GM19099 (cell line): ENCODE data around the gene FRS3.

Experiments used
- POLR2A ChIP-seq: IDR thresholded peaks from 3 replicates; pipeline ENCODE4 v1.6.1; 2011; ENCODE audit warnings: low read depth; ENCODE audit not compliant: insufficient read length; ENCODE audit errors: extremely low read depth

The FRS3 gene

GRCh38 chr6:41741625-41742490 is 37.8 kb downstream of the FRS3 start:
- no peak for TF ChIP-seq POLR2A

DNA sequence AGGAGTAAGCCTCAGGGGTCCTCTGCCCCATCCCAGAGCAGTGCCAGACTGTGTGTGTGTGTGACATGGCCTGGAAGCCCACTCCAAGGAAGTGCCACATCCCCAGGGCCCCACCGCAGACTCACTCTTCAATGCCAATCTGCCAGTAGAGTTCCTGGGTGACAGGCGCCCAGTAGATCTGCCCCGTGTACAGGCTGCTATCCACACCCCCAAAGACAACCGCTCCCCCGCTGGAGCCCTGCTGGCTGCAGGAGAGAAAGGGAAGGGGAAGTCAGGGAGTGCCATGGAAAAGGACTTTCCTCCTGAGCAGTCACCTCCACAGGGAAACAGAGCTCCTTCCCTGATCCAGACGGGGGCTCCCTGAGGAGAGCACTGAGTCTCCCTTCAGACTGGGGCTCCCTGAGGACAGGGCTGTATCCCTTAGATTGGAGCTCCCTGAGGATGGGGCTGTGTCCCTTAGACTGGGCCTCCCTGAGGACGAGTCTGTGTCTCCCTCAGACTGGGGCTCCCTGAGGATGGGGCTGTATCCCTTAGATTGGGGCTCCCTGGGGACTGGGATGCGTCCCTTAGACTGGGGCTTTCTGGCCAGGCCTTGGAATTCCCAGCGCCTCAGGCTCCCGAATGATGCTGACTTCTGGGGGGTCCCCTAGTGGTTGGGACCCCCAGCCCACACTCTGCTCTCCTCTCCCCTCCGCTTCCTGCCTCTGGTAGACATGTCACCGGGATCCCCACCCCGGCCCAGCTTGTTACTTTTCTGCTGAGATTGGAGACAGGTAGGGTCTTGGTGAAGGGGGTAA is 39.1 kb downstream of the FRS3 start:
- no peak for TF ChIP-seq POLR2A

- no peak for TF ChIP-seq POLR2A
Observed at GRCh38 chr6:41739041-41739440, 40.7 kb downstream of the FRS3 start.

- TF ChIP-seq POLR2A: no peak
Observed at GRCh38 chr6:41737591-41738130, 42.0 kb downstream of the FRS3 start.

- TF ChIP-seq POLR2A: no peak
Observed at GRCh38 chr6:41736800-41737555, 42.7 kb downstream of the FRS3 start.

GRCh38 chr6:41736186-41736733 is 43.4 kb downstream of the FRS3 start:
- no peak for TF ChIP-seq POLR2A

GRCh38 chr6:41735427-41736185 is 44.1 kb downstream of the FRS3 start, which contains the start of gene TFEB:
TFEB (minus strand) TSS chr6:41735608; CDS start chr6:41691213, 44,395 bp downstream.
- TF ChIP-seq POLR2A: peak; percentile 43

- TF ChIP-seq POLR2A: no peak
Observed at GRCh38 chr6:41734666-41735426, 44.9 kb downstream of the FRS3 start.

- peak; percentile 67 for TF ChIP-seq POLR2A
Observed at GRCh38 chr6:41733707-41734665, 45.7 kb downstream of the FRS3 start.

GRCh38 chr6:41733360-41733706 is 46.4 kb downstream of the FRS3 start:
- TF ChIP-seq POLR2A: no peak

DNA sequence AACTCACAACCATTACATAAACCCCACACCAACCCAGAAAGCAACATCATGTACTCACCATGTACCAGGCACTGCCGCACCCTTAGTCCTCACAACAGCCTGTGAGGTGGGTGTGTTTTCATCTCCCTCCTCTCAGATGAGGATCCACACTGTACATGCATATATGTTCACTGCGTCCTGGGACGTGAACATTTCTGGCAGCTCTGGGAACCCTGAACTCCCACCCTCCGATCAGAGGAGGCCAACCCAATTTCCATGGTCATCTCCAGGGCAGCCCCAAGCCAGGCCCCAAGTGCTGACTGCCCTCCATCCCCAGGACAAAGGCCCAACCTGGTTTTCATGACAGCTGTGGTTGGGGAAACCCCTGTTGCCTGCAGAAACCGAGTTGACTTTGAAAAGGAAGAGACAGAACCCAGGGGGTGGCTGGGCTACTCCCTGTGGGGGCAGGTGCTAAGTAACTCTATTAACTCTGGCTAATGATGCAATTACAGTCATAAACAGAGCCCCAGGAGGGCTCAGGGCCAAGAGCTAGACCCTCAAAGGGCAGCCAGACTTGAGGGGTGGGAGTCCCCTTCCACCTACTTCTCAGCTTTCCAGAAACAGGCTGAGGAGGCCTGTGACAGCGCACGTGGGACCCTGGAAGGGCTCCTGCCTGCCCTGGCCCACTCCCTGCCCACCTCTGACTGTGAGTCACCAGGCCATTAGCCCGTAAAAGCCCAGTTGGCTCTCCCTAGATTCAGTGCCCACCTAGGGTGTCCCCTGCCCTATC is 46.9 kb downstream of the FRS3 start:
- TF ChIP-seq POLR2A: peak; percentile 60
